Activated CD8-positive, alpha-beta memory T cell treated with anti-CD3 and anti-CD28 coated beads, Interleukin-2, amount 10 ng/mL, durations not matched to agents 7 days and 5 days (primary cell): ENCODE measurements around the gene SEPTIN10. TPM values are rescaled to one million over a fixed set of nuclear protein-coding genes. Genes with fewer than 3 reads are reported as not detected.

ENCODE experiments used
- ATAC-seq: fragments of 150-1000 bp; cut with Tn5 transposase; one replicate; pipeline ENCODE4 v1.10.0; 2021; ENCODE audit warnings: moderate library complexity
- CTCF ChIA-PET: fragments of 350-600 bp; sonication (Branson Sonifier 250); formaldehyde crosslinking; loops from one replicate; lab custom pipeline; 2021; ENCODE audit warnings: antibody characterized with exemption; lab: Charles Lee
- DNase-seq: peaks from one replicate; pipeline ENCODE4 v3.0.0-alpha.2; 2020
- H3K27ac Mint-ChIP-seq: one replicate; pipeline ENCODE4 v1.8.0; 2021; ENCODE audit warnings: mild to moderate bottlenecking, mixed read lengths
- H3K27me3 Mint-ChIP-seq: one replicate; pipeline ENCODE4 v1.8.0; 2021; ENCODE audit warnings: mixed read lengths
- H3K36me3 Mint-ChIP-seq: one replicate; pipeline ENCODE4 v1.8.0; 2021; ENCODE audit warnings: mild to moderate bottlenecking, mixed read lengths
- H3K4me1 Mint-ChIP-seq: one replicate; pipeline ENCODE4 v1.8.0; 2021; ENCODE audit warnings: mixed read lengths
- H3K4me3 Mint-ChIP-seq: one replicate; pipeline ENCODE4 v1.8.0; 2021; ENCODE audit warnings: mild to moderate bottlenecking, moderate library complexity, mixed read lengths
- H3K9me3 Mint-ChIP-seq: one replicate; pipeline ENCODE4 v1.8.0; 2022; ENCODE audit warnings: low read depth, mixed read lengths
- total RNA-seq, 2 experiments: library from RNA; stranded (reverse); gene quantifications; one replicate each; pipeline ENCODE4 v1.2.3, GENCODE V29; 2021

SEPTIN10 gene
- total RNA-seq, 2 experiments from 2014 or later: 0.54 TPM; not detected in 1

DNA sequence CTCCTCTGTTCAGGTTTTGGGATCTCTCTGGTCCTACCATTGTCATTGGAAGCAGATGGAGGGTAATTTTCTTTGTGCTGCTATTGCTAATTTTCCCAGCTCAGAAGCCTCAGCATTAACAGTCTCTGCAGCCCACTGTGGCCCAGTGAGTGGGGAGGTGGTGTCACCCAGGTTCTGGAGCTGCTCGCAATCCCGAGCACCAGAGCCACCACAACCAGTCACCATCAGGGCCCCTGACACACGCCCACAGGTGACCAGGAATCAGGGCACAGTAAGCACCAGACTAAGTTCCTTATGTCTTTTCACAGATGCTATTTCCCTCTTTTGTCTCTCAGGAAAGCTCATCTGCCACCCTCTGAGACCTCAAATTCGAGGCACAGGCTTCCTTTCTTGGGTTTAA is 87.9 kb downstream of the SEPTIN10 start:
- Mint-ChIP-seq H3K36me3 (no peaks in the 10 kb centered on the region), H3K9me3 (no peaks in the 10 kb centered on the region), H3K4me3 (no peak overlapping the region), H3K27ac (no peak overlapping the region), H3K4me1 (no peaks in the 10 kb centered on the region), H3K27me3 (peaks cover 11% of the 10 kb centered on the region)
- DNase-seq (no peak), ATAC-seq (no peak)
- CTCF ChIA-PET: interaction anchor here (2.2 kb wide), 1 partner anchor 16 kb away, joined by 8 read pairs; no protein-coding TSS in a partner anchor

DNA sequence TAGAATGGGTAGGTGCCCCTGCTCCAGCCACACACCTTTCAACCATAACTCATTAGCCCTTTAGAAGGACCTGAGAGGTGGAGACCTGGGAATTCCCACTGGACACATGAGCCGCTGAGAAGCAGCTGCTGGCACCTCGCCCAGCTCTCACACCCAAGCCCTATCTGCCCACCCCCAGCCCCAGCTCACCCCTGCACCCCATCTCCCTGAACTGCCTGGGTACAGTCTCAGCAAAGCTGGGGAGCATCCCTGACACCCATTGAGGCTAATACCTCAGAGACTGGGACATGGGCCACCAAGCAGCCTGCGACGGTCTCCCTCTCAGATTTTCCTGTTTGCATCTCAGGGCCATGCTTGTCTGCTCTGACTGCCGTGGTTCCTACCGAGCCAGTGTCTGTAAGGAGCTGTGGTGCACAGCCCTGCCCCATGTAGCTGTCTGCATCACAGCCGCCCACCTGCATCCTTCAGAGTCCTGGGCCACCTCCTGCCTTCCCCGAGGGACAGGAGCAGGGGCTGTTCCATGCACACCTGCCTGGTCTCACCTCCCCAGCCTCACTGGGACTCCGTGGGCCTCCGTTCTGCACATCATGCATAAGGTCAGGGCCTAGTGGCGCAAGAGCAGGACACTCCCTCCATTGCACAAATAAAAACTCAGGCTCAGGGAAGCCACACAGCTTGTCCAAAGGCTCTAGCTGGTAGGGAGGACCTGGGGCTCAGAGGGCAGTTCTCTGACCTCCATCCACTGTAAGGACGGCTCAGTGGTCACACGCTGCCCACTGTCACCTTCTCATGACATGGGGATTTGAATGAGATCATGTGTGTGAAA is 90.0 kb downstream of the SEPTIN10 start:
- no peak overlapping the region for H3K27ac Mint-ChIP-seq
- no peaks in the 10 kb centered on the region for H3K9me3 Mint-ChIP-seq
- DNase-seq (no peak), ATAC-seq (no peak)
- no peaks in the 10 kb centered on the region for H3K36me3 Mint-ChIP-seq
- H3K4me1 Mint-ChIP-seq: no peaks in the 10 kb centered on the region
- CTCF ChIA-PET: interaction anchor here (2.2 kb wide), 1 partner anchor 14 kb away, joined by 8 read pairs; no protein-coding TSS in a partner anchor
- H3K4me3 Mint-ChIP-seq: no peak overlapping the region
- H3K27me3 Mint-ChIP-seq: peaks cover 4% of the 10 kb centered on the region

DNA sequence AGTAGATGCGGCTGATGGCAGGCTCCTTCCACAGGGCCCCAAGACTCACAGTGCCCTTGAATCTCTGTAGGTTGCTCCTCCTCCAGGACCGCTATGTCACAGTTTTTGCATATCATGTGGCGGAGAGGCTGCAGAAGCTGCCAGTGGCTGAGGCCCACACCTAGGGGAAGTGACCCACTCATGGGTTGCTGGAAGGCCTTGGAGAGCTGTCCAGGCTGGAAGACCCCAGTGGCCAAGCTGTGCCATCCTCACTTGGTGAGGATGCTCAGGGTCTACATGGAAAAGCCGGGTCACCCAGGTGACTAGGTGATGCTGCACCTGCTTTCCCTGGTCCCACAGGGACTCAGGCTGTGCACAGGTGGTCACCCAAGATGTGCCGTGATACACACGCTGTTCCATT is 90.6 kb downstream of the SEPTIN10 start:
- Mint-ChIP-seq H3K4me1 (no peaks in the 10 kb centered on the region), H3K27me3 (peaks cover 6% of the 10 kb centered on the region), H3K4me3 (no peak overlapping the region), H3K27ac (no peak overlapping the region), H3K36me3 (no peaks in the 10 kb centered on the region), H3K9me3 (no peaks in the 10 kb centered on the region)
- CTCF ChIA-PET: no interaction called here
- ATAC-seq (no peak), DNase-seq (no peak)

DNA sequence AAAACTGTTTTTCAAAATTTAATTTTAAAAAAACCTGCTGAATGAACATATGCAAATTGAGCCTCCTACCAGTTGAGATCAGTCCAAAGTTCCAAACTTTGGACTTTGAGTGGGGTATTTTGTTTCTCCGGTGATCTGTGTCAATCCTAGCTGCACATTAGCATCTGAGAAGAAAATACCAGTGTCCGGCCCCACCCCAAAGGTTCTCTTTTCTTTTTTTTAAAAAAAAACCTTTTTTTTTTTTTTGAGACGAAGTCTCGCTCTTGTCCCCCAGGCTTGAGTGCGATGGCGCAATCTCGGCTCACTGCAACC is 91.7 kb downstream of the SEPTIN10 start:
- ATAC-seq: no peak
- Mint-ChIP-seq H3K27ac (no peak overlapping the region), H3K36me3 (no peaks in the 10 kb centered on the region), H3K27me3 (peaks cover 5% of the 10 kb centered on the region), H3K4me1 (no peaks in the 10 kb centered on the region), H3K4me3 (no peak overlapping the region), H3K9me3 (no peaks in the 10 kb centered on the region)
- DNase-seq: no peak
- CTCF ChIA-PET: interaction anchor here (1.0 kb wide), 1 partner anchor 12 kb away, joined by 4 read pairs; no protein-coding TSS in a partner anchor

GRCh38 chr2:109521233-109522062 is 92.3 kb downstream of the SEPTIN10 start:
- Mint-ChIP-seq H3K4me3 (no peak overlapping the region), H3K36me3 (no peaks in the 10 kb centered on the region), H3K27ac (no peak overlapping the region), H3K9me3 (no peaks in the 10 kb centered on the region), H3K4me1 (no peaks in the 10 kb centered on the region), H3K27me3 (peaks cover 5% of the 10 kb centered on the region)
- ATAC-seq (no peak), DNase-seq (no peak)
- CTCF ChIA-PET: interaction anchor here (1.0 kb wide), 1 partner anchor 11 kb away, joined by 4 read pairs; no protein-coding TSS in a partner anchor

DNA sequence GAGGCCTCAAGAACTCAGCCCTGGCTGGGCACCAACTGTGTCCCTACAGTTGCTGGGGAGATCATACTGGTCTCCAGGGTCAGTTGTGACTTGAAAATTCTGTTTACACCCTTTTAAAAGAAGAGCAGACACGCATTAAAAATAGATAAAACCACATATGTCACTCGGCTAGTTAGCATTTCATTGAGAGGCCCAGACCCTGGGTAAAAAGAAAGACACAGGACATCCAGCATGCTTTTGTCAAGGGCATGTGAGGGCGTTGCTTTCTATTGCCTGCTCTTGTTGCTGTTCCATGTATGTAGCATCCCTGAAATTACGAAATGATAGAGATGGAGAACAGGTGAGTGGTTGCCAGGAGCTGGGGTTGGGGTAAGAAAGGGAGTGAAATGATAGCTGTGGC is 94.3 kb downstream of the SEPTIN10 start:
- peaks cover 5% of the 10 kb centered on the region for H3K4me1 Mint-ChIP-seq
- H3K9me3 Mint-ChIP-seq: no peaks in the 10 kb centered on the region
- H3K4me3 Mint-ChIP-seq: no peak overlapping the region
- H3K27ac Mint-ChIP-seq: no peak overlapping the region
- no peaks in the 10 kb centered on the region for H3K36me3 Mint-ChIP-seq
- H3K27me3 Mint-ChIP-seq: peaks cover 9% of the 10 kb centered on the region
- CTCF ChIA-PET: interaction anchor here (1.2 kb wide), 1 partner anchor 13 kb away, joined by 3 read pairs; no protein-coding TSS in a partner anchor
- no peak for DNase-seq
- no peak for ATAC-seq

DNA sequence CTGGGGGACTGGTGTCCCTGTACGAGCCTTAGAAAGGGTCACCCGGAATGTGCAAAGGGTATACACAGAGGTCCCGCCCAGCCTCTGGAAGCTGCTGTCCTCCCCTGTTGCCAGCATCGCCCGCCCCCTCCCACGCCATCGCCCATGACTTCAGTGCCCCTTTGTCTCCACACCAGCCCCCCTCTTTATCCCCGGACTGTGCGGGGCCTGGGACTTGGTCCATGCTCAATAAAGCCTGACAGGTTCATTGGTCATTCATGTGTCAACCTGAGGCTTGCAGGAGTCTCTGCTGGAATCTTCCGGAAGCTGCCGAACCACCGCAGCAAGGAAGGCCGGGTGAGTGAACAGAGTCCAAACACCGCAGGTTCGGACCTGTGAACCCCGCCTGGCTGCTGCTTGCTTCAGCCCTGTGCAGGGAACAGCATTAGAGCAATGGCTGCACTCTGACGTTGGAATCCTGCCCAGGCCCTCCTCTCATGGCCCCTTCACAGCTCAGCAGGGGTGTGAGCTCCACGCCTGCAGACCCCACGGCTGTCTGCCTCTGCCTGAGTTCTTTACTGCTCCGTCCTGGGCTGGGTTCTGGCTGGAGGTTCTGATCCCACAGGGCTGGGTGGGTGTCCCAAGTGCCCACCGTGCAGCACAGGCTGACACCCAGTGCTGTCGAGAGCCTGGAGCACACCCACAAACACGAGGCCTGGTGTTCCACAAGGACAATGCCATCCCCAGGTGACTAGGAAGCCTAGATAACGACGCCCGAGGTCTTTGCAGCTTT is 96.5 kb downstream of the SEPTIN10 start:
- Mint-ChIP-seq H3K36me3 (no peaks in the 10 kb centered on the region), H3K4me1 (peaks cover 20% of the 10 kb centered on the region), H3K27ac (no peak overlapping the region), H3K4me3 (no peak overlapping the region), H3K27me3 (peaks cover 10% of the 10 kb centered on the region), H3K9me3 (no peaks in the 10 kb centered on the region)
- CTCF ChIA-PET: no interaction called here
- DNase-seq: no peak
- no peak for ATAC-seq

GRCh38 chr2:109516445-109517117 is 97.2 kb downstream of the SEPTIN10 start:
- no peak overlapping the region for H3K27ac Mint-ChIP-seq
- ATAC-seq (no peak), DNase-seq (no peak)
- no peak overlapping the region for H3K4me3 Mint-ChIP-seq
- H3K4me1 Mint-ChIP-seq: peaks cover 20% of the 10 kb centered on the region
- no peaks in the 10 kb centered on the region for H3K9me3 Mint-ChIP-seq
- no peaks in the 10 kb centered on the region for H3K36me3 Mint-ChIP-seq
- H3K27me3 Mint-ChIP-seq: peaks cover 11% of the 10 kb centered on the region
- CTCF ChIA-PET: no interaction called here

GRCh38 chr2:109514857-109515256 is 98.9 kb downstream of the SEPTIN10 start:
- no peak overlapping the region for H3K4me3 Mint-ChIP-seq
- no peaks in the 10 kb centered on the region for H3K36me3 Mint-ChIP-seq
- H3K4me1 Mint-ChIP-seq: peaks cover 20% of the 10 kb centered on the region
- H3K9me3 Mint-ChIP-seq: no peaks in the 10 kb centered on the region
- no peak for DNase-seq
- H3K27ac Mint-ChIP-seq: no peak overlapping the region
- H3K27me3 Mint-ChIP-seq: peaks cover 9% of the 10 kb centered on the region
- no peak for ATAC-seq
- CTCF ChIA-PET: interaction anchor here (1.2 kb wide), 1 partner anchor 586 kb away, joined by 3 read pairs; no protein-coding TSS in a partner anchor

DNA sequence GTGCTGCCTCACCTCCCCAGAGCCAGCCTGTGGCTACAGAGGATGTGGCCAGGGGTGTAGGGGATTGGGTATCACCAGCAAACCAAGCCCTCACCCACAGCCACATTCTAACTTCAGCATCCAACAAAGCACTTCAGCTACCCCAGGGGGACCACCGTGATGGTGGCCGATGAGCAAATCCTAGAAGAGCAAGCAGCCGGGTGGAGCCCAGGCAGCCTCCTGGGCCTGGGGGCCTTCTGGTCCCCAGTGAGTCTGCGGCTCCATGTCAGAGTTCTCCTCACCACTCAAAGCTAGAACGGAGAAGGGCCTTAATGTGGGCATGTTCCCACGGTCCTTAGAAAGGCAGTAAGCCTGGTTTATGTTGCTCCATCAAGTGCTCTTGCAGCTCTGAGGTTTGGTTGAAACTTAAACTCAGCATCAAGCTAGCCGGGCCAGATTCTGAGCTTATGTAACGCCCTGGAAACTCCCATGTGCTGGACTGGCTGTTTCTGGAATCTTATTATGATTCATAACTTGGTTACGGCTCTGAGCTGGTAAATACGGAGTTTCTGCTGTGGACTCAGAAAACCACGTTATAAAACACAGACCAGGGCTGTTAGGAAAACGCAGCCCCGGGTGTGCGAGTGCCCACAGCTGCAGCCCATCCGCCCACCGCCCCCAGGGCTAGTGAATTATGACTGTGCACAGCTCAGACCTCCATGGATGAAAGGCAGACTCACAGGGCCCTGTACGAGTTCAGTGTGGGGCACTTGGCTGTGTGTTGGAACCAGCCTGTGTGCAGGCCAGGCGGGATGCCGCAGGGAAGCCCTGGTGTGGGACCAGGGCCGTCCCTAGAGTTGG is 99.8 kb downstream of the SEPTIN10 start:
- Mint-ChIP-seq H3K27me3 (peaks cover 9% of the 10 kb centered on the region), H3K27ac (peak overlapping the region; percentile 28), H3K36me3 (no peaks in the 10 kb centered on the region), H3K9me3 (no peaks in the 10 kb centered on the region), H3K4me3 (no peak overlapping the region), H3K4me1 (peaks cover 20% of the 10 kb centered on the region)
- ATAC-seq (peak; percentile 51), DNase-seq (peak; percentile 71)
- CTCF ChIA-PET: interaction anchor here (0.7 to 1.2 kb wide), 2 partner anchors 165 to 585 kb away, joined by 3 read pairs; no protein-coding TSS in a partner anchor

DNA sequence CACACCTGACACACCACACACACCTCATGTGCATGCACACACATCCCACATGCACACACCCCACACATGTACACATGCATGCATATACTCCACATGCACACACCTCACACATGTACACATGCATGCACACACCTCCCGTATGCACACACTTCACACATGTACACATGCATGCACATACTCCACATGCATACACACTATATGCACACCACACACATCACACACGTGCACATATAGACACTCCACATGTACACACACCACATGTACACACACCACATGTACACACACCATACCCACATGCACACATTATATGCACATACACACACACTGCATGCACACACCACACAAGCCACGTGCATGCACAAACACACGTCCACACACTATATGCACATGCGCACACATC is 100.5 kb downstream of the SEPTIN10 start:
- Mint-ChIP-seq H3K4me1 (peaks cover 20% of the 10 kb centered on the region), H3K27ac (no peak overlapping the region), H3K36me3 (no peaks in the 10 kb centered on the region), H3K27me3 (peaks cover 8% of the 10 kb centered on the region), H3K9me3 (no peaks in the 10 kb centered on the region), H3K4me3 (no peak overlapping the region)
- ATAC-seq: no peak
- CTCF ChIA-PET: no interaction called here
- no peak for DNase-seq

DNA sequence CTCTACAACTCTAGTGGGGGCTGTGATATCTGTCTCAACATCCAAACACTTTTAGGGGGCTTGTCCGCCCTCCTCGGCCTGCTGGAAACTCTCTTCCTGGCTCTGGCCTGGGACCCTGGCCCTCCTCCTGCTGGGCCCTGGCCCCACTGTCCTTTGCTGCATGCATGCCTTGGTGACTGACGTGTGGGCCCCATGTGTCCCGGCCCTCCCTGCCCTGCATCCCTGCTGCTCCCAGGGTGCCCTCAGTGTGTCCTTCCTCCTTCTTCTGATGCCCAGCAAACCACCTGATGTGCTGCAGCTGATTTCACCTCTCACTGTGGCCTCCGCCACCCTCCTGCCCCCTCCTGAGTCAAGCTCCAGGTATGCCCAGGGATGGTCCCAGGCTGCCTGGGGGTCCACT is 101.7 kb downstream of the SEPTIN10 start:
- Mint-ChIP-seq H3K36me3 (no peaks in the 10 kb centered on the region), H3K4me1 (peaks cover 20% of the 10 kb centered on the region), H3K4me3 (no peak overlapping the region), H3K27me3 (peaks cover 6% of the 10 kb centered on the region), H3K9me3 (no peaks in the 10 kb centered on the region), H3K27ac (no peak overlapping the region)
- CTCF ChIA-PET: interaction anchor here (0.7 kb wide), 1 partner anchor 9 kb away, joined by 3 read pairs; no protein-coding TSS in a partner anchor
- ATAC-seq: no peak
- DNase-seq: no peak
